SKM-1 treated with dmso at 0.1 percent for 144 hours (cell line): ENCODE results near the gene LDB1.

Experiments
- DNase-seq: peaks from one replicate; lab custom pipeline; 2025; ENCODE audit not compliant: unreplicated experiment; lab: John Stamatoyannopoulos, UW

Gene LDB1

DNA sequence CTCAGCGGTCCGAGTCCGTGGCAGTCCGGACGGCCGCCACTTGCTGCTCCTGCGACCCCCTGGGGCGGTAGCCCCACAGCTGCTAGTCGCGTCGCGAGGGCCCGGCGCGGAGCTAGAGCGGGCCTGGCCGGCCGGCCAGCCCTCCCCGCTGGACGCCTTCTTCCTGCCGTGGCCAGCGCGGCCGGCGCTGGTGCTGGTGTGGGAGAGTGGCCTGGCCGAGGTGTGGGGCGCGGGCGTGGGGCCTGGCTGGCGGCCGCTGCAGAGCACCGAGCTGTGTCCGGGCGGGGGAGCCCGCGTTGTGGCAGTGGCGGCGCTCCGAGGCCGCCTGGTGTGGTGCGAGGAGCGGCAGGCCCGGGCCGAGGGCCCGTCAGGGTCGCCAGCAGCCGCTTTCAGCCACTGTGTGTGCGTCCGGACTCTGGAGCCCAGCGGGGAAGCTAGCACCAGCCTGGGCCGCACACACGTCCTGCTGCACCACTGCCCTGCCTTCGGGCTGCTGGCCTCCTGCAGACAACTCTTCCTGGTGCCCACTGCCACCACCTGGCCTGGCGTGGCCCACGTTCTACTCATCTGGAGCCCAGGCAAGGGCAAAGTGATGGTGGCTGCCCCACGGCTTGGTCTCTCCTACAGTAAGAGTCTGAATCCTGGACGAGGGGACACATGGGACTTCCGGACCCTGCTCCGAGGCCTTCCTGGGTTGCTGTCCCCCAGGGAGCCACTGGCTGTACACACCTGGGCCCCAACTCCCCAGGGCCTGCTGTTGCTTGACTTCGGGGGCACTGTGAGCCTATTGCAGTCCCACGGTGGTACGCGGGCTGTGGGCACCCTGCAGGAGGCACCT lies 54.4 kb downstream of the LDB1 start:
- DNase-seq = no peak

DNA sequence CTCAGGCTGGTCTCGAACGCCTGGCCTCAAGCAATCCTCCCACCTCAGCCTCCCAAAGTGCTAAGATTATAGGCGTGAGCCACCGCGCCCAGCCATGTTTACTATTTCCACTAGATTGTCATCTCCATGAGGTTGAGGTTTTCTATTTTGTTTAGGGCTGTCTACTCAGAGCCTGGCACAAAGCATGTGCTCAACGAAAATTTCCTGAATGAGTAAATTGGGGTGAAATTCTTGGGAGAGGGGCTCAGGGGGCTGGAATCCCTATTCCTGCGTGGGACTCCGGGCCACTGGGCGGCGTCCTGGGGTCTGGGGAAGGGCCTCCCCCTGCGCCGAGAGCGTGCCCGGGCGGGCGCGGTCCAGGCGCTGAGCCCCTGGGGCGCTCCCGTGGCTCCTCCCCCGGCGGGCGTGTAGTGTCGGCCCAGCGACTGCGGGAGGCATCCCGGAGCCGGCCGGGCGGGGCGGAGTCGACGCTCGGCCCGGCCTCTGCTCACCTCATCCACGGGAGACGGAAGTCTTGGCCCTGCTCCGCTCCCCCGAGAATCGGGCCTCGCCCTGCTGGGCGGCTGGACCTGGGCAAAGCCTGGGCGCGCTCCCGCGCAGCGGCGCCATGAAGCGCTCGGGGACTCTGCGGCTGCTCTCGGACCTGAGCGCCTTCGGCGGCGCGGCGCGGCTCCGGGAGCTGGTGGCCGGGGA lies 55.2 kb downstream of the LDB1 start, which contains the start of gene HPS6:
Gene HPS6 (plus strand): TSS at position 482 of the 693 bp plus-strand sequence. CDS start 126 bp downstream, at position 608.
- peak; percentile 89 for DNase-seq

DNA sequence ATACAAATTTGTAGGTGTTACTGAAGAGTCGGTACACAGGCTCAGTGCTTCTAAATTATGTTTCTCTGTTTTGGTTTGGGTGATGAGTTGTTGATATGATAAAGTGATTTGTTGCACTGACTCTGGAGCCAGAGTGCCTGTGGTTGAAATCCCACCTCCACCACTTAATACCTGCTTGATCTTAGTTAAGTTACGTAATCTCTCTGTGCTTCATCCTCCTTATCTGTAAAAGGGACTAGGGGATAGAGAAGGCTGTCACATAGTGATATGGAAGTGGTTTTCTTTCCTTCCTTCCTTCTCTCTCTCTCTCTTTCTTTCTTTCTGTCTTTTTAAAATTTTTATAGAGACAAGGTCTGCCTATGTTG lies 55.7 kb downstream of the LDB1 start:
- no peak for DNase-seq

DNA sequence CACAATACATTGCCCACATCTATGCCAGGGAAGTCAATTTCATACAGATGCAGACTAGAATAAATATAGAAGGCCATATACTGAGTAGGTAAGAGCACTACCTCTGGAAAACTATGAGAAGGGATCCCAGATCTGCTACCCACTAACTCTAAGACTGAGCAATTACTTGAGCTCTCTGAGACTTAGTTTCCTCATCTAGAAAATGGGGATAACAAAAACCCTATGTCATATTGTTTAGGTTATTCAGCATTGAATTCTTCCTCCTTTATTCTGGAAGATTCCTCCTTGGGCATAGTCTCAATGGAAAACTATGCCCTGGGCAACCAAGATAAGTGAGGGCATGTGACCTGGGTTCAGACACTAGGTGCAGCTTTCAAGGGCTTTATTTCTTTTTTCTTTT lies 60.2 kb downstream of the LDB1 start:
- no peak for DNase-seq
